NCI-H128 (cell line): ENCODE data around the gene SPAG16.
"Not testable (repeated sequence)": the region's sequence is repeated elsewhere in the genome, so short reads cannot be mapped to it uniquely, and the experiment has no call there.

Experiments used
- DNase-seq: peaks from one replicate; lab custom pipeline; 2025; ENCODE audit not compliant: unreplicated experiment; lab: John Stamatoyannopoulos, UW

SPAG16 gene

DNA sequence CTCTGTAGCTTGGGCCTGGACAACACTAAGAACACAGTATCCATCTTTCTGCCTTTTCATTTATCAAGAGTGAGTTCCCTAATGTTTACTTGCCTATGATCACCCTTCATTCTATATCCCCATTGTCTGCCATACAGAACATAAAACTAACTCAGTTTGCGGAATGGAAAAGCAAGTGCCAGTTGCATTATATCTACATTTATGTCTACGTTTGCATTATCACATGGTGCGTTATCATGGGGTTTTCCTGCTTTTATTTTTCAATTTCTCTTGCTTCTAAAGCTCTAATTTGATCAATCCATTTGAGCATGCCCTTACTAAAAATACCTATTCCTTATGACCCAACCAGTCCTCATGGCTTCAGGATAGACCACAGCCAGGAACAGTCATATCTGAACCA is 704.9 kb downstream of the SPAG16 start:
- DNase-seq, result no peak

DNA sequence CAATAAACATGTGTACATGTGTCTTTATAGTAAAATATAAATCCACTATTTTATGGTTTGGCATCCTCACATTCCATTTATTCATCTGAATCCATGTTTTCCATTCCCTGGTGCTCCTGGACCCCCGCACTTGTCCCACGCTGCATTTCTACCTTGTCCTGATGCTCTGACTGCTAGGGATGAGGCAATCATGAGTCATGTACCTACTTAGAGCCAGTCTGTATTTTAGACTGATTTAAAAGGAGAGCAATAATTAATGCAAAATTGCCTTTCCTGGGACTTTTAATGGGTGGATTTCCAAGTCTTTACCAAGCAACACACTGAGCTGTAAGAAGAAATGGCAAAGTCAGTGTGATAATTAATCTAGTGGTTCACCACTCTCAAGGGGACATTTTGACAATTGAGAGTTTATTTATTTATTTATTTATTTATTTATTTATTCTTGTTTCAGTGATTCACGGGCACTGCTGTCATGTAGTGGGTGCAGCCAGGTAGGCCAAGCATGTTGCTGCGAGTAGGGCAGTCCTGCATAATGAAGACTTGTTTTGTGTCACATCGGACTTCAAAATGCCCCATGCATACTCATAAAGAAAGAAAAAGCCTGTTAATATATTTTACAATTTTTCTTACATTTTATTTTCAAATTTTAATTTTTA is 707.3 kb downstream of the SPAG16 start:
- no peak for DNase-seq

DNA sequence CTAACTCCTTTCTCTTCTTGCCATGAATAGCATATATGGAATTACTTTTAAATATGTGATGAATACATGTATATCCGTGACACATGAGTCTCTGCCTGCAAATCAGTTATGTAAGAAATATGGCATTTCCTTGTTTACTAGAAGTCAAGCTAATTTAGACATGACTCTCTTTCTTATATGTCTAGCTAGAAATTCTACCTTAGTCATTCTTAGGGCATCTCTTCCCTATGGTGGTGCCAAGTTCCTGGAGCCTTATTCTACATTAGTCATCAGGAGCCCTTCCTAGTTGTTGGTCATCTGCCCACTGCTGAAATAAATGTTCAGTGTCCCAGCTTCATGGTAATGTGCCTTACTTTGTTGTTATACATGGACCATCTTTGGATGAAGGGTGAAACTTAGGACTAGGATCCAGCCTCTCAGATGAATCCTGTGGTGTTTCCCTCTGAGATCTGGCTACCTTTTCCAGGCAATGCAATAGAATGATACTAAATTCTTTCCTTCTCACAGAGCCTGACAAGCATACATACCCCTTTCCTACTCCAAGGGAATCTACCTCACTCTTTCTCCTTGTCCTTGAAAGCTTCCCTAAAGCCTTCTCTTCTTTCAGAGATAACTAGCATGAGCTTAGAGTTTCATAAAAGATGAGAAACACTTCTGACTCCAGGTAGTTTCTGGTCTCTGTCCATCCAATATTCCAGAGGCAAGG is 711.3 kb downstream of the SPAG16 start:
- no peak for DNase-seq

DNA sequence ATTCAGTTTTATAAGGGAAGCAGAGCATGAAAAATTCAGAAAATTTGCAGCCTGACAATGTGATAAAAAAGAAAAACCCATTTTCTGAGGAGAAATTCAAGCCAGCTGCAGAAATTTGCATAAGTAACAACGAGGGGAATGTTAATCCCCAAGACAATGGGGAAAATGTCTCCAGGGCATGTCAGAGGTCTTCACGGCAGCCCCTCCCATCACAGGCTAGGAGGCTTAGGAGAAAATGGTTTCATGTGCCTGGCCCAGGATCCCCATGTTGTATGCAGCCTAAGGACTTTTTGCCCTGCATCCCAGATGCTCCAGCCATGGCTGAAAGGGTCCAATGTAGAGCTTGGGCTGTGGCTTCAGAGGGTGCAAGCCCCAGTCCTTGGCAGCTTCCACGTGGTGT is 714.7 kb downstream of the SPAG16 start:
- DNase-seq, result not testable (repeated sequence)

DNA sequence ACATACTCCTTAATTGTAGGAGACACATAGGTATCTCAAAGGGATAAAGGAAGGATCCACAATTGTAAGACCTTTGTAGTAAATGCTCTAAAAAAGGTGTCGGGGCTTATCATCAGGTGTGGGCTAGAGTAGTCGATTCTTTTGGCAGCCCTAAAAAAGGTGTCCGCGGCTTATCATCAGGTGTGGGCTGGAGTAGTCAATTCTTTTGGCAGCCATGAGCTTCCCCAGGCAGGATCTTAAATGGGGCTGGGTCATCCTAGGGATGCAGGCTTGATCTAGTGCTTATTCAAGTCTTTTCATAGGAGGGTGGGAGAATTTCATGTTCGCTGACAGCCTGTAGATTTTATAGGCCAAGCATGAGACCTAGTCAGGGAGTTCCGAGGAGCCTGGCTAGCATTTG is 720.2 kb downstream of the SPAG16 start:
- DNase-seq, result no peak

DNA sequence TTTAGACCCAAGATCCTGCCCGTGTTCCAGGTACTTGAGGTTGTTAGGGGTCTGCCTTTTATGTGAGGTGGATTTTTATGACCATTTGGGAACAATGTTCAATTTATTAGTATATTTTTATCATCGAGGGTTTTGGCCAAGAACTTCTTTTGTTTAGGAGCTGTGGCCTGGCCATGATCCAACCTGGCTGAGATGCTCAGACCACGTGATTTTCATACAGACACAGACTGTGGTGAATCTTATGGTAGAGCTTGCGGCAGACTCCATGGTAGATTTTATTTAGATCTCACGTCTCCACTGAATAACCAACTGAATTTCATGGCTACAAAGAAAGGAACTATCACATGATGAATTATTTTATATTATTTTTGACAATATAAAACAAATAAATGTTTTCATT is 721.1 kb downstream of the SPAG16 start:
- no peak for DNase-seq

DNA sequence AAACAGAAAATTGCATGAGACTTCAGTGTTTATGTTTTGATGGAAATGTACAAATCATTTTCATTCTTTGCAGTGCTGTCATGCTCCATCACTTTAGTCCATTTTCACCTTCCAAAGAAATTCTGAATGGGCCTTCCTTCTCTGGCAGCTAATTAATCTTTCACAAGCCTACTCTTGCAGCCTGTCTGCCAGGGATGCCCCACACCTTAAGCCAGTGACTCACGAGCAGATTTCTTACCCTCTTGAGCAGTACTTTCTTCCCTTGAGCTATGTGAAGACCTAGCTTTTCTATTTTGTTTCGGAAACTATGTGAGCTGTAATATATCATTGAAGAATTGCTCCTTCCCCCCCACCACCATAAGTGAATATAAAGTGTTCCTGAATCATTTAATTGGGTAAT is 722.3 kb downstream of the SPAG16 start:
- no peak for DNase-seq

DNA sequence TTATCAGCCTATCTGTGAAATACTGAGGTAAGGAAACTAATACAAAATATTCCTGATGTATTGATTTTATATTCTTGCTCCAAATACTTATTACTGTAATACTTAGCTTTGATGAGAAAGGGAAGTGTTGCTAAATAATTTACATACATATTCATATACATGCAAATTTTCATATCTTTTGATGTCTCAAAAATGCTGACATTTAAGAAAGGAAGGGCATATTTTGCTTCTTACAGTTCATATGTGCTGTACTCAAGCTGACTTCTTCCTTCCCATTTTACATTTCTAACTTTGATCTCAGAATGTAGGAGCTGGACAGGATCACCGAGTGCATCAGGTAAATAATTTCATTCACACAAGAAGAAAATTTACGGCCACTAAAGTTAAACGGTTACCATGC is 727.4 kb downstream of the SPAG16 start:
- no peak for DNase-seq

DNA sequence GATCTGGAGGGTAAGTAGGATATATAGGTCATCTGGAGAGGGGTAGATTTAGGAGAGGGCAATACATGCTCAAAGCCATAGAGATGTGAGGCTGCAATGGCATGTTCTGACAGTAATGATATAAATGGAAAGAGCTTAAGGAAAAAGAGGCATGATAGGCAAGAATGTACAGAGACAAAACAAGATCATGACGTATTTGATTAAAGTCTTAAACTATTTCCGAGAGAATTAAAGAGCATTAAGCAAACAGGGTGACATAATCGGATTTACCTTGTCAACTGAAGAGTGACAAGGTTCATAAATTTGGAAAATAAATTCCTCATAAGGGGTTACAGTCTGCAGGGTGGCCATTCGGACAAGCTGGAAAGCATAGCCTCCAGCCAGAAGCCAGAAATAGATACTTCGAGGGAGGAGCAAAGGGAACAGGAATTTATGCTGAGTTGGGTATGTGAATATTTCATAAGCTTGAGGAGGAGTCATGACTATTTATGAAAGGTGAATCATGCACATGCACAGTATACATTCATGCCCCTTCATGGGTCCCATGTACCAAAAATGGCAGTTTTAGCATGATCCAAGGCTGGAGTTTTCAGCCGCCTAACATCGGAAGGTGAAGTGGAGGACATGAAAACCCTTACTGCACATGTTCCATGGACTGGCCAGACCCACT is 730.4 kb downstream of the SPAG16 start:
- no peak for DNase-seq

DNA sequence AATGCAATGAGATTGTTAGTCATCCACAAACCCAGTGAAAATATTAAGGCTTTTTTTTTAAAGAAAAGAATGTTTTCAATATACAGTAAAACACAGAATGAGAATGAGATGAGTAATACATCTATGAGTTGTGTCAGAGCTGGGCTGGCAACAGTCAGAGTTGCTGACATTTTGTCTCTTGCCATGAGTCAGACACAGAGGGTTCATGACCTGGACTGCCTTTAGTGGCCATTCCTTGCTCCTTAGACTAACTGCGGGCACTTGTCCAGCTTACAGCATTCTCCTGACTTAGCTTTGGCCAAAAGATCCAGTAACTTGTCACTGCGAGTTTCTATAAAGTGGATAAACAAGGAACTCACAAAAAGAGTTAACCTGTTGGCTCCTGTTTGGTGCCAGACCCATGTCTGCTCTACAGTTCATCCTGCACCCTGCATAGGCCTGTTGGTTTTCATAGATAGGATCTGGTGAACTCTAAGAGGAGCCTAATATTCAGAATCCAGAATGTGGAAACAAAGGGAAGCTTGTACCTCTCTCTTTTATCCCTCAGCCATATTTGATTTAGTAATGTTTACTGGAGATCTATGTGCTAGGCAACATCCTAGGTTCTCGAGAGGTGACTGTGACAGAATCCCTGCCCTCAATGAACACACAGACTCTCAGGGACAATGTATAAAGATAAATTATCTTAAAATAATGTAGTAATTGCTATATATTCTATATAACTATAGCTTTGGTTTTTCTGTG is 735.1 kb downstream of the SPAG16 start:
- no peak for DNase-seq

DNA sequence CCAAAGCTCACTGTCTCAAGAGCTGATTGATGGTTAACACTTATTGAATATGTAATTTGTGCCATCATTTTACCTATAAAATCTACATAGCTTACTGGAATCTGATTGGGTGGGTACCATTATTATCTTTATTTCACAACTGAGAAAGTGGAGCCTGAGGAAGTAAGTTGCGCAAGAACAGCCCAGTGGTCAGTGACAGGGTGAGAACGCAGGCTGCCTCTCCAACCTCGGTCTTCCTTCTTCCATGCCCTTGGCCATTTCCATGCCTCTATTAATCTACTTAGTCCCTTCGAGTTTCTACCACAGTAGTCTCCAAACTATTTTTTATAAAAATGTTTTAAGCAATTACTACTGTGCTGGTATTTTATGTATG is 735.7 kb downstream of the SPAG16 start:
- DNase-seq, result no peak

DNA sequence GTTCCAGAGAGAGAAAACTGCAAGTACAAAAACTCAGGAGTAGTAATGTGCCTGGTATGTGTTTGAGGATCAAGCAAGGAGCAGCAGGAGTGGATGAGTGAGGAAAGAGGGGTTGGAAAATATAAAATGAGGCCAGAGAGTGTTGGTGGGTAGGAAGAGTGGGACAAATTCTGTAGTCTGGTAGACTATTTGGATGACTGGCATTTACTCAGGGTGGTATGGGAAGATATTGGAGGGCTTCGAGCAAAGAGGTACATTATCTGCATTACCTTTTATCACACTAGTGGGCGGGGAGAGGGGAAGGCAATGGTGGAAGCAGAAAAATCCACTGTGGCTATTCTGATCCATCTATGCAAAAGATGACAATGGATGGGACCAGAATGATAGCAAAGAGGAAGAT is 744.9 kb downstream of the SPAG16 start:
- no peak for DNase-seq

DNA sequence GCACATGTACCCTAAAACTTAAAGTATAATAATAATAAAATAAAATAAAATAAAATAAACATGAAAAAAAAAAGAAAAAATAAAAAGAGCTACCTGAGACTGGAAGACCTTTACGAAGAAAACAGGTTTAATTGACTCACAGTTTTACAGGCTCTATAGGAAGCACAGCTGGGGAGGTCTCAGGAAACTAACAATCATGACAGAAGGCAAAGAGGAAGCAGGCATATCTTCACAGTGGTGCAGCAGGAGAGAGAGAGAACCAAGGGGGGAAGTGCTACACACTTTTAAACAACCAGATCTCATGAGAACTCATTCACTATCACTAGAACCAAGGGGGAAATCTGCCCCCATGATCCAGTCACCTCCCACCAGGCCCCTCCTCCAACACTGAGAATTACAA is 747.3 kb downstream of the SPAG16 start:
- DNase-seq, result no peak

DNA sequence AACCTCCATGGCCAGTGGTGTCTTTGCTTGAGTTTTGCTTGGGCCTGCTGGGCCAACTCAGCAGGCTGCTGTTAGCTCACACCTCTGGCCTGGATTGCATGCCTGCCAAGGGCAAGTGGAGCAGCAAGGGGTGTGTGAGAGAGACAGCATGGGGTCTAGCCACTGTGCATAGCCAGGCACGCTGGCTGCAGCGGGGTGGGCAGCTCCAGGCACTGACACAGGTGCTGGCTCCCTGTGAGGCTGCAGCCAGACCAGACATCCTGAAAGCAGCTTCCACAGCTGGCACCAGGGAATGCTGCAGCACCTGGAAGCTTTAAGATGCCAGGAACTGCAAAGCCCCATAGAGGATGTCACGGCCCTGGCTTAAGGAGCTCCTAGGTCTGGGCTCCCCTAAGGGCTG is 750.2 kb downstream of the SPAG16 start:
- DNase-seq, result no peak

DNA sequence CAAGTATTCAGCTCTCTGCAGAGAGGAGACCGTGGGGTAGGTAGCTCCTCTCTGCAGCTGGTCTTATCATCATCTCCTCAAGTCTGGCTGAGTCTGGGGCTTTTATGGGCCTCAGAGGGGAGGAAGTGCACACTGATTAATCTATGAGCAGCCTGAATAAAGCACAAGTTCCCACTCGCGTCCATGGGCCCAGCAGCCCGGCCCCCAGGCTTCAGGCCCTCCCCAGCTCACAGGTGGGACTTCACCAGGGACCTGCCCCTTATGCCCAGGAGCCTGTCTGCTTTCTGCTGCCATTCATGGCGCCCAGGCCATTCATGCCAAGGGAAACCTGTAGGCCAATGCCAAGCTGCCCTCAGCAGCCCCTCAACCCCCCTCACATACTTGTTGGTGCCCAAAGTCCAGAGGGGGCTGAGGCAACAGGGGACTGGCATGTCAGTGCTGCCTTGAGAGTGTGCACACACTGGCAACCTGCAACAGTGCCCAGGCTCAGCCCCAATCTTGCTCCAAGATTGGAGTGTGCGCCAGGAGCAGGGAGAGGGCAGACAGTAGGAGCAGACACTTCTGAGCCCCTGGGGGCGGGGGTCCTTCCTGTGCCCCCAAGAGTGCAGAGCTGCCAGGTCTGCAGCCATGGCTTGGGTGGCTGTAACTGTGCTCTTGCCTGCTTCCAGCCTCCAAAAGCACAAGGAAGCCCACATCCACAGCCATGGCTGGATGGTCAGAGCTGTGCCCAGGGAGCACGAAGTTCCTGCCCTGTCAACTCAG is 751.0 kb downstream of the SPAG16 start:
- no peak for DNase-seq

DNA sequence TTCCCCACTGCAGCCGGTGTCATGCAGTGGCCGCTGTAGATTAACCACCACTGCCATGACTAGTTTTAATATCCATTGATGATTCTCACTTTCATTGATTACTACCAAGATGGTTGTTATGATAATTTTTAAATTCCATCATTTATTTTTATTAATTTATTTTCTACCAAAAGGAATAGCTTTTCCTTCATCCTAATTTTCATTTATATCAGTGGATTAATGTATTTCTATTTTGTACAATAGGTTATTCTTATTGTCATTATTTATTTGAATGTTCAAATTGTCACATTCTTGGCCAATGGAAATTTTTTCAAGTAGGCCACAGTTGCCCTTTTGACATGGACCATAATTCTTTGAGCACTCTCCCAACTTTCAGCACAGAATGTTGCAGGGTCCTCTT is 751.7 kb downstream of the SPAG16 start:
- no peak for DNase-seq

DNA sequence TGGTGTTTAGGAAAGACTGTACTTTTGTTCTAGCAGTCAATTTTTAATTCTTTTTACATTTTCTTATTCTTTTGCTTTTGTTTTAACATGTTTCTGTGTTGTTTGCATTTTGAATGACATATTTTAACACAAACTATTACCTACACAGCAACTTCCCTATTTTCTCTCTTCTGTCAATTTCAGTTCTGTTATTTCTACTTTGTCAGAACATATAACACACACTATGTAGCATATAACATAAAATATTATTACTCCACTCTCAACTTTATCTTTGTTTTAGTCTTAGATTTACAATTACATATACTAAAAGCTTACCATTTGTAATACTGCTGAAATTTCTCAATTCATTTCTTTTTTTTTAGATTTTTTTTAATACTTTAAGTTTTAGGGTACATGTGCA is 753.9 kb downstream of the SPAG16 start:
- no peak for DNase-seq

DNA sequence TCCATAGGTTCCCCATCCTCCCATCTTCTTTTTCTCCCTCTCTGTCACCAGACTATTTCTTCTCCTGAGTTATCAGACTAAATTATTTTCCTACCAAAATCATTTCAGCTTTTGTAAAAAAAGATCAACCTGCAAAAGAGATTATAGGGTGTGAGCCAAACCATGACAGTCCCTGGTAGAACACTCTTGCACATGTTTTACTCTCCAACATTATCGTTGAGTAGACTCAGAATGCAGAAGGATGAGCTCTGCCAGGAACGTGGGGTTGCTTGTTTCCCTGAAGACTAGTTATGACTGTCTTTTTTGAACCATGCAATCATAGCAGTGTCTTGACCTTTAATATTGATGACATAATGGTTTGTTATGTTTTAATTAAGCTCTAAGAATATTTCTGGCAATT is 766.5 kb downstream of the SPAG16 start:
- DNase-seq, result no peak

DNA sequence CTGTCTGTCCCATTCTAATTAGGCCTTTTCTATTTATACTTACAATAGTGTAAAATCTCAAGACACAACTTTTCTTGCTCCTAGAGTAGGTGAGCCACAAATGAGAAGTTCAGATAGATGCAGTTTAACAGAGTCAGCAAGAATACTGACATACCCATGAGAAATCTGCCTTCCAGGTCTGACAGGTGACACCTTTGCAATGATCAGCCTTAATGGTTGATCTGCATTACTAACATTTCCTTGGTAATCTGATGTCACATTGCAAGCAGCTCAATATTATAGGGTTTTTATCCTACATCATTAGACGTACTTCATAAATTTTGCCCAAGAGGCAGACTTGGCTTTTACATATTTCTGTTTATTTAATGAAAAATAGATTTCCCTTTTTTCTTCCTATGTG is 767.3 kb downstream of the SPAG16 start:
- DNase-seq, result no peak

DNA sequence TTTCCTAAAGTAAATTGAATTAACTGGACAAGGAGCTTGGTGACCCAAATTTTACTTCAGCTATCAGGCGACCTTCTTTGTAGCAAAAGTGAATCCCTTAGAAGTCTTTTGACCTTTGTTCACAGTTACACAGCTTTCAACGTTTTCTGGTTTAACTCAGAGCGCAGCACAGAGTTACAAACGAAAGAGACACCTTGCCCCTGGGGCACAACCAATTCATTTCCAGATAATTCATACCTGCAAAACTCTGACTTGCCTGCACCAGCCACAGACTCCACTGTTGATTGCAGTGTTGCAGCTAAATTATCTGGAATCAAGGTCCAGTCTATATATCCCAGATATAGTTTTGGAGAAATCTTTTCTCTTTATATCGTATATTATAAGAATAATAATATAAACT is 768.0 kb downstream of the SPAG16 start:
- DNase-seq, result no peak

DNA sequence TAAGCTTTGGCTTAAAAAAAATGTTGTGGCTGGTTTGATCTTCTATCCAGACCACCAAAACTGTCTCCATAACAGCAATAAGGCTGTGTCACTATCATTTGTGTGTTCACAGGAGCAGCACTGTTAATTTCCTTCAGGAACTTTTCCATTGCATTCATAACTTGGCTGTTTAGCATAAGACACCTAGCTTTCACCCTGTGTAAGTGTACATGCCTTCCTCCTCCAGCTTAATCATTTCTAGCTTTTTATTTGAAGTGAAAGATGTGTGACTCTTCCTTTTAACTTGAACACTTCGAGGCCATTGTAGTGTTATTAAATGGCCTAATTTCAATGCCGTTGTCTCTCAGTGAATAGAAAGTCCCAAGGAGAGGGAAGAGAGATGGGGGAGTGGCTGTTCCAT is 773.7 kb downstream of the SPAG16 start:
- no peak for DNase-seq
